EH (cell line): Measurements from ENCODE around the gene EYA3.
A peak's percentile ranks its signal among the peaks of the same experiment; 100 is the strongest.

Experiments
- DNase-seq: peaks from one replicate; pipeline ENCODE4 v3.0.0-alpha.2; 2015; ENCODE audit warnings: low read depth

Gene EYA3

DNA sequence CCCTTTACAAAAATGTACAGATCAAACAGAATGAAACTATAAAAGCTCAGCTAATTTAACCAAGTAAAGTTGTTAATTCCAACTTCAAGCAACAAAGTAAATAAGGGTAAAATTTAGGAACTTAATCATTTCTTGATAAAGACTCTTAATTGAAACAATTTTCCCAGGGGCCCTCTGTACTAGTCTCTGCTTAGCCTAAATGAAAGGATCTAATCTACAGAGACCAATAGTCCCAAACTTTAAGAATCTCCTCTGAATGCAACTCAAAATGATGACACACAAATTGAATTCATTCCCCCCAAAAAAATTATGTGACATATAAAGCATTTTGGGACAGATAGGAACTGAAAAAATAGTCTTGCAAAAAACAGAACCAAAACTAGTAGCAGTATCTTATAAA is 16.6 kb downstream of the EYA3 start:
- no peak for DNase-seq

DNA sequence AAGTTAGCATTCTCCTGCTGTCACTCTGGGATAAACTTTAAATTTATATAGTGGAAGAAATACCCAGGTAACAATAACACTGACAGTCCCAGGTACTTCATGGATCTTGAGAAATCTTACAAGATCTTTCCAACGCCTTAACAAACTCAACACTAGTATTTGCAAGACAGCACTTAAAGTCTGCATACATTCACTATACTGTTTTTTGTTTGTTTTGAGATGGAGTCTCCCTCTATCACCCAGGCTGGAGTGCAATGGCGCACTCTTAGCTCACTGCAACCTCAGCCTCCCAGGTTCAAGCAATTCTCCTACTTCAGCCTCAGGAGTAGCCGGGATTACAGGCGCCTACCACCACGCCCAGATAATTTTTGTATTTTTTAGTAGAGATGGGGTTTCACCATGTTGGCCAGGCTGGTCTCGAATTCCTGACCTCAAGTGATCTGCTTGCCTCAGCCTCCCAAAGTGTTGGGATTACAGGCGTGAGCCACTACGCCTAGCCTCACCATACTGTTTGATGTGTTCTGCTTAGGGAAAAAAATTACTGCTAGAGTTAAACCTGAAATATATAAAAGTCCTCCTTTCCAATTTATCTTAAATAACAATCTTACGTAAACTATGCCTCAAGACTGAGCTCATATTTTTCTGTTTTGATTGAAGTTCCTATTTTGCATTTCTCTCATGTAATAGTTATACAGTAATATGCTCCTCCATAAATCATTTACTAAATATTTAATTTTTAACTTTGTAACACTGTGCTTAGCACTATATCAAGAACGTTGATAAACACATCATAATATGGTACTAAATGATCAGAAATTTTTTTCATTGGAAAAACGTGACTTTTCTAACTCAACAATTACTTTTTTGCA is 17.5 kb downstream of the EYA3 start:
- no peak for DNase-seq

DNA sequence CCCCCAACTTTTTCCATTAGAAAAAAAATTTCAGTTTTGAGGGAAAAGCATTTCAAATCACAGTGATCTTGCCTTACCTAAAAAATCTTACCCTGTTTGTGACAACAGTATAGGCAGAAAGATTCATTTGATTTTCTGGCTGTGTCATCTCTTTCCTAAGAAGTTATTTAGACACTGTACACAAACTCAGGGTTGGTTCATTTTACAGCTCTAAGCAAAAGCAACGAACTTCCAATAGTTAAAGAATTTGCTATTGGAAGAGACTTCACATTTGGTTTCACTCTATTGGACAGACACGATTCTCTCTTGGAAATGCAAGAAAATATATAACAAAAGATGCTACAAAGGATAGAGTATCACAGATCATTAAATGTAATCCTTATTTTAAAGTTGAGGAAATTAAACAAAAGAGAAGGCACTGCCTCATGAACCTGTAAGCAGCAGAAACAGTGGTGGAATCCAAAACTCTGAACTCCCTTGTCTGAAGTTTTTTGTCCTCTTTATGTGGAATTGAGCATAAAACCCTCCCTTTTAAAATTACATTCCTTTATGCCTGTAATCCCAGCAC is 20.8 kb downstream of the EYA3 start:
- no peak for DNase-seq

DNA sequence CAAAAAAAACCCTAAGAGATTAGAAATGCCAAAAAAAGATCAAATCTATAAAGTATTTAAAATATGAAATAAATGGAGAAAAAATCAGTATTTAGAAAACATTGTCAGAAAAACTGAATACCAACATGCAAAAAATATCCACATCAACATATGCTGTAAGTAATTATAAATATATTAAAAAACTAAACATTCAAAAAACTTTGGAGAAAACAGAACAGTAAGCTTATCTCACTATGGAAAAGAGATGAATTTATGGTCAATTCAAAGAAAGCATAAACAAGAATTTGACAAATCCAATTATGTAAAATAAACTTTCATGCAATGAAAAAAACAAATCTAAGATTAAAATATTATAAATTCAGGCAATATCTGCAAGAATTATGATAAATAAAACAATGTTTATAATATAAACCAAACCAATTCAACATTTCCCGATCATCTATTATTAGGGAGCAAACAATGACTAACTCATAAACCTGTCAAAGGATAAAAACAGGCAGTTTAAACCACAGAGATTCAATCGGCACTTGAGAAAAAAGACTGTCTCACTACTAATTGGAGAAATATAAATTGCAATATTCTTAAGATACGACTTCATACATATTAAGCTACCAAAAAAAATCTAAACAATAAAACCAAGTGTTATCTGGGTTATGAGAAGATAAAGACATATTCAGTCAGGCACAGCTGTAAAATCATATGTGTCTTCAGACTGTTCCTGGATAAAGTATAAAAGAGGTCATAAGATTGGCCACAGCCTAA is 21.8 kb downstream of the EYA3 start:
- no peak for DNase-seq

DNA sequence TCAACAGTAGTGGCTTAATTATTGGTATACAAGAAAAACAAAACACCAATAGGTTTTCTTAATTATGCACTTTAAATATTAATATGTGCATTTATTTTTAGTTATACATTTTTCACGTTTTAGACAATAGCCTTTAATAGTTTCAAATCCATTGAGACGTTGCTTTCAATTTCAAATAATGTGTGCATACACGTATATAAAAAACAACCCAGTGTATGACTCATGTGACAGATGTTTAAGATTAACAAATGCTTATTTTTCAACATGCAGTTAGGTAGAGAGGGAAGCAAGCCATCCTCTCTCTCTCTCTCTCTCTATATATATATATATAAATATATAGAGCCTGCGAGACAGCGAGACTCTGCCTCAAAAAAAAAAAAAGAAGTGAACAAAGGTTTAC is 24.3 kb downstream of the EYA3 start:
- peak; percentile 60 for DNase-seq

GRCh38 chr1:28062806-28063205 is 25.6 kb downstream of the EYA3 start:
- DNase-seq: peak; percentile 26

DNA sequence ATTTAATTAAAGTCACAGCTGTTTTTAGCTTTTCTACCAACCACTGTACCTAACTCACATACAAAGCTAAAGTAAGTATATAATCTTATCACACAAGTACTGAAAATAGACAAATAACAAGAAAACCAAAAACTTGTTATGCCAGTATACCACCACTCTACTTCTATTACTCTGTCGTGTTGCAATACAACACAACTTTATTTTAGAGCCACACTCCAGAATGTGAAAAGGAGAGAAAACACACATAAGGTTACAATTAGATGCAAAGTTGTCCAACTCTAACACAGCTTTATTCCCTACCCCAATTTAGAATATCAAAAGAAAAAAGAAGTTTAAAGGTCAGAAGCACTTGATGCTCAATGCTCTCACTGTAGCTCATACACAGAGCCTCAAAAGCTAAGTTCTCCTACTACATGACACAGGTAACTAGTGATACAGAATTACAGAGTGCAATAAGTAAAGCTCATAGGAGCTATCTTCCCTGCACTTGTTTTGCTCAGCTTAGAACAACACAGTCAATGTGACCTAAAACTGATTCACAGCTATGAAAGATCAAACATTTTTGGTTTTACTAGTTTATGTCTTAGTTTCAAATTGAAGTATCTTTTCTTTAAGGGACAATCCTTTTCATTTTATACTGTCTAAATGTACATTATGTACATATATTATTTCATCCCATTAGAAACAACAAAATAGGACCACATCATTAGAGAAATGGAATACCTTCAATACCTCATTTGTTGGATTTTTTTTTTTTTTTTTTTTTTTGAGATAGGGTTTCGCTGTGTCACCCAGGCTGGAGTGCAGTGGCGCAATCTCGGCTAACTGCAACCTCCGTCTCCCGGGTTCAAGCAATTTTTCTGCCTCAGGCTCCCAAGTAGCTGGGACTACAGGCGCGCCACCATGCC is 29.2 kb downstream of the EYA3 start:
- DNase-seq: no peak

DNA sequence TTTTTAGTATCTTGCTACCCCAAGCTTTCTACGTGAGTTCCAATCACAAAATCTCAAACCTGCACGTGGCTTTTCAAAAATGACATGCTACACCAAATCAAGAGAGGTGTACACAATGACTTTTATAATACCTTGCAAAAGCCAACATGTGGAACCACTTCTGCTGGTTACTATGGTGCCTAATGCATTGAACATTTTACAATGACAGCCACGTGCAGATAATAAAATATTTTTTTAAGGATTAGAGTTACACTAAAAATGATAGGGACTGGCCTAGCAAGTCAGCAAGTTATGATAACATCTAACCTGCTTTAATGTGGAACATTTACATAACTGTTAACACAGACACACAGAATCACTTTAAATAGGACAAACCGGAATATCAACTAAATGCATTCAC is 30.2 kb downstream of the EYA3 start:
- DNase-seq: no peak

DNA sequence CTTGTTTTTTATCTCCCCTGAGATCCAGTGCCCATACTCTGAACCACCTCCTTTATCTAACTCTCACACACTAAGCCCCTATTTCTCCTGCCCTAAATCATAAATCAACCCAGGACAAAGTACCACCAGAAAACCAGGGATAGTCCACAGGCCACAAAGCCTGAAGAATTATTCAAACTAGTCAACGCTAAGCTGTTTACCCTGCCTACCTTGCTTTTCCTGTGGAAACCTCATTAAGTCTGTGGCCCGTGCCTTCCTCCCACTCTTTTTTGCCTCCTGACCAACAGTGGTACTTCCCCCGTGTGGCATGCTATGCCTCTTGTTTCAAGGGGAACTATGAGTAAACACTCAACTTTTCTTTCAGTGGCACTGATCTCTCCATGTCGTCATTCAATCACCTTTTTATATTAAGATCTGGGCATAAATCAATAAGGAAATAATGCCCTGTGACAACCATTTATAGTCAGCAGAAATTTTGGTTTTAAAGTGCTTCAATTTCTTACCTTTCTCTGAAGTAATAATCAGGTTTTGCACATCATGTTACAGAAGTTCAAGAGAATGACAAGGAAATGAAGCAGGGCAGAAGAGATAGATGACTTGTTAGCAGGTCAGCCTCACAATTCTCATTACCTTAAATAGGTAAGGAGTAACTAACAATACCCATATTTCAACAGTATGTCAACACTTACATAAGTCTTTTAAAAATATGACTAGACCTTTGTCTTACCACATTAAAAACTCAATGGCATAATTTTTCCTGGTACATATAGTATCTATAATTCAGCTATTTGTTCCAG is 32.1 kb downstream of the EYA3 start:
- no peak for DNase-seq

- DNase-seq: no peak
These were observed 37.6 kb downstream of the EYA3 start for GRCh38 chr1:28050776-28051175.

DNA sequence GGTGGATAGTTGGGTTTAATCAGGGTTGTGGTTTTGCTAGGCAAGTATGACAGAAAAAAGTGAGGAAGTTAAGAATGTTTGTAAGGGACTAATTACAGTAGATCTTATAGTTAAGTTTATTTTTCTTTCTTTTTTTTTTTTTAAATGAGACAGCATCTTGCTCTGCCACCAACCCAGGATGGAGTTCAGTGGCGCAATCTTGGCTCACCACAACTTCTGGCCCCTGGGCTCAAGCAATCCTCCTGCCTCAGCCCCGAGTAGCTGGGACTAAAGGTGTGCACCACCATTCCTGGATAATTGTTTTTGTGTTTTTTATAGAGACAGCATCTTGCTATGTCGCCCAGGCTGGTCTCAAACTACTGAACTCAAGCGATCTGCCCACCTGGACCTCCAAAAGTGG is 41.7 kb downstream of the EYA3 start:
- peak; percentile 47 for DNase-seq

DNA sequence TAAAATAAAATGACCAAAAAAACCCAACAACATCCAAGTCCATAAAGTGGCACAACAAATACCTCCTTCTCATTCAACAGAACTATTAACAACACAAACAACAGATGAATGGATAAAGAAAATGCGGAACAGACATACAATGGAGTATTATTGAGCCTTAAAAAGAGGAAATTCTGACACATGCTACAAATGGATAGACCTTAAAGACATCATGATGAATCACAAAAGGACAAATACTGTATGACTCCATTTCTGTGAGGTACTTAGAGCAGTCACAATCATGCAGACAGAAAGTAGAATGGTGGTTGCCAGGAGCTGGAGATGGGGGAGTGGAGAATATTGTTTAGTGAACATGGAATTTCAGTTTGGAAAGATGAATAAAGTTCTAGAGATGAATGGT is 42.6 kb downstream of the EYA3 start:
- DNase-seq: no peak

- DNase-seq: no peak
These were observed 44.0 kb downstream of the EYA3 start for GRCh38 chr1:28044399-28044798.

DNA sequence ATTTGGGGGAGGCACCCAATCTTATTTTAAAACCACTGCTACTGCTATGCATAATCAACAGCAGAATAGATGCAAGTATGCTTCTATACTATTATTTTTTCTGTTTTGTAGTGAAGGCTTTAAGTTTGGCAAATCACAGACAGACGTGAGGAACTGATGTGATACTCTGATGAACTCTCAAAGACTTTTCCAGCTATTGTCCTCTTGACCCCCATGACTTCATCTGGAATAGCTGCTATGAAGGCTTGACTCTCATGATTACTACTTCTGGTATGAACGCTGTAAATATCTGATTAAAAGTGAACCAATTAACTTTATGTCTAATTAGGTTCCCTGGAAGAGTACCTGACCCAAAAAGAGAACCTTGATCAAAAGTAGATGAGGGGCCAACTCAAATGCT is 49.1 kb downstream of the EYA3 start:
- DNase-seq: peak; percentile 54

DNA sequence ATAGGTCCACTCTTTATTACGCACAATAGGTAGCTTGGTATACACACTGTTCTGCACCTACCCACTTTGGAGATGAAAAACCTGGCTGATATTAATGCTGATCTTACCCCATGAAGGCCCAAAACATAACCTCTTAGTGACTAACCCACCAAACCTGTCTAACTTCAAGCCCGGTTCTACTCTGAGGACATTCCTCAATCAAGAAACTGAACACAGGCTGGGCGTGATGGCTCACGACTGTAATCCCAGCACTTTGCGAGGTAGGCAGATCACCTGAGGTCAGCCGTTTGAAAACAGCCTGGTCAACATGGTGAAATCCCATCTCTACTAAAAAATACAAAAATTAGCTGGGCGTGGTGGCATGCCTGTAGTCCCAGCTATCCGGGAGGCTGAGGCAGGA is 50.5 kb downstream of the EYA3 start:
- no peak for DNase-seq

GRCh38 chr1:28037206-28037605 is 51.2 kb downstream of the EYA3 start:
- DNase-seq: no peak

- no peak for DNase-seq
These were observed 52.0 kb downstream of the EYA3 start for GRCh38 chr1:28036431-28036830.

- no peak for DNase-seq
These were observed 53.0 kb downstream of the EYA3 start for GRCh38 chr1:28035420-28035819.

DNA sequence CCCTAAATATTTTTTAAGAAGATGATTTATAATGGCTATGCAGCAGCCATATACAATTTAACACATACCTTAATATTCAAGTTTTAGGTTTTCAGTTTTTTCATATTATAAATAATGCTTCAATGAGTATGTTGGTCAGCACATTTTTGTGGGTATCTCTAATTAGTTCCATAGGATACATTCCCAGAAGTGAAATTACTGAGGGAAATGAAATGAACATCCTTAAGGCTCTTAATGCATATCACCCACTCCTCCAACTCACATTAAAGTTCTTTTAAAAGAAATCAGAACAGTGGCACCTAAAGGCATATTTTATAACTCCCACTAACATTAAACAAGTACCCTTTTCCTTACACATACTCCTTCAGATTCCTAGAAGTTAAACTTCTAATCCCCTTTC is 56.1 kb downstream of the EYA3 start:
- no peak for DNase-seq

DNA sequence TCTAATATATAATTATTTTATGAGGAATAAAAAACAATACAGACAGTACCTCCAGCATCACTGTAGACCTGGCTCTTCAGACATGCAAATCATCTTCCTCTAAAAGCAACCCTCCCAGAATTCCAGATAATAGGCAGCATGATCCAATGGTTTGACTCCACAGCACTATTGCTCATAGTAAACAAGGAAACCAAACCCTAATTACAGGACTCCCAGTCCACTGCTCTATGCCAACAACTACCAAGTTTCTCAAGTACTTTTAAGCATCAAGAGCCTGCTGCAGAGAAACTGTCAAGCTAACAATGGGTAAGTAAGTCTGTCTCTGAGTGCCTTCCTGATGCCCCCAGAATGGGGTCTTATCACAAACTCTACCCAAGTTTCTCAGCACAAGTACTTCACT is 57.2 kb downstream of the EYA3 start:
- DNase-seq: peak; percentile 25
